NCI-H2227 treated with DMSO at 0.1 percent for 48 hours (cell line): ENCODE data around the gene THEM5.
A peak's percentile ranks its signal among the peaks of the same experiment; 100 is the strongest.

Source experiments
- DNase-seq: peaks from one replicate; lab custom pipeline; 2025; lab: John Stamatoyannopoulos, UW

The THEM5 gene

GRCh38 chr1:151839457-151840403, 13.8 kb downstream of the THEM5 start, which contains the start of gene C2CD4D:
C2CD4D (minus strand) TSS chr1:151839820; CDS start chr1:151838989, 831 bp downstream.
- DNase-seq = peak; percentile 15

GRCh38 chr1:151839082-151839412, 14.5 kb downstream of the THEM5 start:
- DNase-seq = no peak

- no peak for DNase-seq
Measured at GRCh38 chr1:151838222-151839081, 15.1 kb downstream of the THEM5 start.

GRCh38 chr1:151837884-151838221, 15.7 kb downstream of the THEM5 start:
- DNase-seq = no peak

- DNase-seq = no peak
Measured at GRCh38 chr1:151837197-151837596, 16.3 kb downstream of the THEM5 start.

- no peak for DNase-seq
Measured at GRCh38 chr1:151835596-151835995, 17.9 kb downstream of the THEM5 start.

GRCh38 chr1:151834239-151834638, 19.3 kb downstream of the THEM5 start:
- no peak for DNase-seq

GRCh38 chr1:151833172-151833900, 20.2 kb downstream of the THEM5 start:
- DNase-seq = no peak

GRCh38 chr1:151832318-151832980, 21.1 kb downstream of the THEM5 start:
- no peak for DNase-seq

- no peak for DNase-seq
Measured at GRCh38 chr1:151831605-151832004, 21.9 kb downstream of the THEM5 start, which contains the start of gene RORC. RORC (minus strand) TSS chr1:151831802; CDS start chr1:151831764, 38 bp downstream.

- no peak for DNase-seq
Measured at GRCh38 chr1:151831256-151831591, 22.3 kb downstream of the THEM5 start.

GRCh38 chr1:151830055-151830454, 23.5 kb downstream of the THEM5 start:
- no peak for DNase-seq

GRCh38 chr1:151829352-151830046, 24.0 kb downstream of the THEM5 start:
- DNase-seq = no peak

GRCh38 chr1:151828921-151829320, 24.6 kb downstream of the THEM5 start:
- peak; percentile 38 for DNase-seq

GRCh38 chr1:151827853-151828252, 25.7 kb downstream of the THEM5 start:
- no peak for DNase-seq

- no peak for DNase-seq
Measured at GRCh38 chr1:151825751-151826660, 27.5 kb downstream of the THEM5 start.

- DNase-seq = no peak
Measured at GRCh38 chr1:151825204-151825603, 28.3 kb downstream of the THEM5 start.

GRCh38 chr1:151823175-151823574, 30.3 kb downstream of the THEM5 start:
- DNase-seq = no peak

GRCh38 chr1:151822404-151822803, 31.1 kb downstream of the THEM5 start:
- no peak for DNase-seq

GRCh38 chr1:151820940-151821339, 32.6 kb downstream of the THEM5 start:
- no peak for DNase-seq
